HG02610 (cell line): ENCODE measurements around the gene ODC1.
A peak's percentile ranks its signal among the peaks of the same experiment; 100 is the strongest.
"Not testable (repeated sequence)": the region's sequence is repeated elsewhere in the genome, so short reads cannot be mapped to it uniquely, and the experiment has no call there.

Source experiments
- ATAC-seq: cut with Tn5 transposase; IDR thresholded peaks from one replicate; pipeline ENCODE4 v1.9.1; 2021; ENCODE audit warnings: mild to moderate bottlenecking, moderate library complexity; ENCODE audit not compliant: unreplicated experiment

The ODC1 gene

DNA sequence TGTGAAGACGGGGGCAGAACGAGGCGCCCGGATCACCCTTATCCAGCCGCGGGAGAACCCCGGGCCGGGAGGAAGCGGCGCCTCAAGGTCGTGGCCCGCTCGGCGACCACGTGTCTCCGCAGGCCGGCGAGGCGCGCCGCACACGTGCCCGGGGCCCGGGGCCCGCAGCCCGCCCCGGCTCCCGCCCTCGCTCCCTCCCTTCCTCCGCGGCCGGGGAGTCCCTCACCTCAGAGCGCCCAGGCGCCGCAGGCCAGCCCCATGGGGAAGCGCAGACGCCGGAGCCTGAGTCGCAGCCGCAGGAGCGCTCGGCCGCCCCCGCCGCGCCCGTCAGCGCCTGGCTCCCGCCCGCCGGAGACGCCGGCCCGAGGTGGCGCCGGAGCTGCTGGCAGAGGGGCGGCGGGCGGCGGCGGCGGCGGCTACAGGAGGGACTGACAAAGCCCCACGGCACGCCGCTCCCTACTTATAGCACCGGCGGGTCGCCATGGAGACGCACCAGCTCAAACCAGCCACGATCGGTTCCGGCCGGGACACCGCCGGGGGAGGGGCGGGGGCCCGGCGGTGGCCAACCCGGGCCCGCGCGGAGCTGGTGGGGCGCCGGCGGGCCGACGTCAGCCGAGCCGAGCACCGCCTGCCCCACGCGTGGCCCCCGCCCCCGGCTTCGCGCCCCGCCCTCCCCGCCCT, at the start of gene ODC1:
ODC1 (minus strand) TSS at position 433 of the 681 bp plus-strand sequence. CDS start 3,295 bp downstream, outside the sequence.
- ATAC-seq: peak; percentile 68

DNA sequence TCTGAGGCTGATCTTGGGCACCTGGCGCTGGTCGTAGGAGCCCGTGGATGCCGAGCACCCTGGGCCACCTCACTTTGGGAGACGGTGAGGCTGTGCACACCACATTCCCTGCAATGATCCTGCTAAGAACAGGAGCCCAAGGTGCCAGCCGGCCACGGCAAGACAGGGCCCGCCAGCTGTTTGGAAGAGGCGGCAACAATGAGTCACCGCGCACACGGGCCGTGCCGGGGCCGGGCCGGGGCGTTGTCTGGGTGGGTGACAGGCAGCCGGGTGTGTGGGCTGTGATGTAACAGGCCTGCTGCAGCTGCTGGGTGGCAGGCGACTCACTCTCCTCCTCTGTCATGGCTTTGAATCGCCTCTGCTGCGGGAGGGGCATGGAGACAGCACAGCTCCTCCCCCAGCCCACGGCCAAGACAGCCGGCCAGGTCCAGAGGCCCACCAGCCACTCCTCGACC, 49.7 kb upstream of the ODC1 start:
- no peak for ATAC-seq

DNA sequence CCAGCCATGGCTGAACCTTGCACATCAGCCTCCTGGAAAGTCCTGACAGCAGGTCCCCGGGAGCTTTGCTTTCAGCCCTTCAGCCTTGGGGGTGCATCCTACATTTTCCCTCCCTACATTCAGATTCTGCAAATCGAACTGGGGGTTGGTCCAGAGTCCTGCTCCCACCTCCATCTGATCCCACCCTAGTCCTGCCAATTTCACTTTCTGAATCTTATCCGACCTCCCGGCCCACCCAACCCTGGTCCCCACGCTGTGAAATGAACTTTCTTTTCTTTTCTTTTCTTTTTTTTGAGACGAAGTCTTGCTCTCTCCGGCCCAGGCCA, 47.8 kb upstream of the ODC1 start:
- no peak for ATAC-seq

DNA sequence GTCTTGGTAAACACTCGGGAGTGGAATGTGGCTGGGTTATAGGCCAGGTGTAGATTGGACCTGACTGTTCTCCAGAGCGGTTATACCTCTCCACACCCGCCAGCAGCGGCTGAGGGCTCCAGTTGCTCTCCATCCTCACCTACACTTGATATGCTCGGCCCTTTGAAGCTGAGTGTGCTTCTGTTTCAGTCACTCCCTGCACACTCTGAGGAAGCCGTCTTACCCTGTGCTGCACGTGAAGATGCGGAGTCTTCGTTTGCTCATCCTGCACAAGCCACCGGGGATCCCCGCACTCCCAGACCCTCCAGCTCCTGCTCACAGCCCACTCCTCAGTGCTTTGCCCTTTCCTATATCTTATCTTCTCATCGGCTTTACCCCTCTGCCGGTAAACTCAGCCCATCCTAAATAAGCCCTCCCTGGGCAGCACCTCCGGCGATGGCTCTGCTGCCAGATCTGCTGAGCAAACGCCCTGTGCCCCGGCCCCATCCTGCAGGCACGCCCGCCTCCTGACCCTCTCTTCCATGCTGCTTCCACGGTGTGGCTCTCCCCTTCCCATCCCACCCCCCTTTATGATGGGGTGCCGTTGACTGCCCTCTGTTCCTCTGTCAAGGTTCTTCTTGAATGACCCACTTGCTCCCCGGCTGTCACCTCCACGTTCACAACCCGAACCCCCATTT, 47.3 kb upstream of the ODC1 start:
- no peak for ATAC-seq

DNA sequence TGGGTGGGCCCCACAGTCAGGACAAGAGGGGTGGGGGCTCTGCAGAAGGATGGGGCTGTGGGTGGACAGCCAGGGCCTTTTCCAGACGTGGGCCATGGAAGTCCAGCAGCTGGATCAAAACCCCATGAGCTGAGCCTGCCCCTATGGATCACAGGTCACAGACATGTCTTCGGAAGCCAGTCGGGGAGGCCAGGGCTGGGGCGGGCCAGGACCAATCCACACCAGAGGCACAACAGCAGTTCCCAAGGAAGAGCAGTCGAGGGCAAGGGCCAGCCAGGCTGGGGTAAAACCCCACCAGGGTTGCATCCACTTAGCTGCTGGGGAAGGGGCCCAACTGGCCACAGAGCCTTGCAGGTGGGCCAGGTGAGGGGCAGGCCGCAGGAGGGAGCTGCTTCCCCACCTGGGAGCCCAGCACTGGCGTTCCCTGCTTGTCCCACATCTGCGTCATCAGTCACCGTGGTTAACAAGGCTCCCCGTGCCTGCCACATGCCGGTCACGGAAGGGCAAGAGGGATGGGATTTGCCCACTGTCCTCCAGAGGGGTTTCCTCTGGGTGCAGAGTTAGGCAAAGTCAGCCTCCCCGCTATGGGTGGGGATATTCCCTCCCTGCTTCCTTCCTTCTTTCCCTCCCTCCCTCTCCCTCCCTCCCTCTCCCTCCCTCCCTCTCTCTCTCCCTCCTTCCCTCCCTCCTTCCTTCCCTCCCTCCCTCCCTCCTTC, 46.4 kb upstream of the ODC1 start:
- ATAC-seq: no peak

DNA sequence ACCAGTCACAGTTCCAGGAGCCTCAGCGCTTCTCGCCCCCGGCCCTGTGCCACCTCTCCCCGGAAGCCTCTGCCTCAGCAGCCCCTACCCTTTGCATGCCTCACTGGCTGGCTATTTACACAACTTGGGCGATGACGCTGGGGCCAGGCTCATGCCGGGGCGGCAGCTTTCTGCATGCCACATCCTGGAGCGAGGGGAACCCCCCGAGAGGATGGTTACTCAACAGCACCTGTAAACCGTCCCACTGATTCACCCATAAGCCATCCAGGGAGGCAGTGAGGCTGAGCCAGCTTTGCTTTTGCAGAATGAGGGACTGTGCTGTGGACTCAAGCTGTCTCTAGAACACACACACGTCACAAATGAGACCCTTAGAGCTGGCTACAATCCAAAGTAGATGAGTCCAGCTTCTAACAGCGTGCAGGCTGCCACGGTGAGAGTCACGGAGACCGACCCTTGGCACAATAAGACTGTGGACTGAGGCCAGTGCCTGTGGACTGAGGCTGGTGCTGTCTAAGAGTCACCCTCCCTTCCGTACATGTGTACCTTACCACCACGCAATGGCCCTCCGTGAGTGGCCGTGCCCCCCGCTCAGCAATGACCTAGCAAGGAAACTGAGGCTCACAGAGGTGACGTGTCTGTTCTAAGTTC, 45.6 kb upstream of the ODC1 start:
- no peak for ATAC-seq

DNA sequence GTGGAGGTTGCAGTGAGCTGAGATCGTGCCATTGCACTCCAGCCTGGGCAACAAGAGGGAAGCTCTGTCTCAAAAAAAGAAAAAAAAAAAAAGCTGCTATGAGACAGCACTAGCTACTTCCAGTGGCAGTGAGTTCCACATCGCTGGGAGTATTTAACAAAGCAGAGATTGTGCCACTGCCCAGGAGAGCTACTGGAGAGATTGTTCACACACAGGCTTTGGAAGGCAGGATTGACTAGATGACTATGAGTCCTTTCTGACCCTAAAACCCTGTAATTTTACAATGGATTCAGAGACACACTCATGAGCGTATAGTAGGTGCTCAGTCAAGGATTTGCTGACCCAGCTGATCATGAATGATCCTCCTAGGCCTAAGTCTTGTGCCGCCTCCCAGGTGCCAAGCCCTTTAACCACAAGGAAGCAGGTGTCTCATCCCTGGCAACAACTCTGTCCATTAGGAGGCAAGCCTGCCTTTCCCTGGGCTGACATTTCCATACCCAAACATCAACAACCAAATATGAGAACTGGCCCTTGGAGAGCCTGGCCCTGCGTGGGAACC, 45.0 kb upstream of the ODC1 start:
- ATAC-seq: no peak

DNA sequence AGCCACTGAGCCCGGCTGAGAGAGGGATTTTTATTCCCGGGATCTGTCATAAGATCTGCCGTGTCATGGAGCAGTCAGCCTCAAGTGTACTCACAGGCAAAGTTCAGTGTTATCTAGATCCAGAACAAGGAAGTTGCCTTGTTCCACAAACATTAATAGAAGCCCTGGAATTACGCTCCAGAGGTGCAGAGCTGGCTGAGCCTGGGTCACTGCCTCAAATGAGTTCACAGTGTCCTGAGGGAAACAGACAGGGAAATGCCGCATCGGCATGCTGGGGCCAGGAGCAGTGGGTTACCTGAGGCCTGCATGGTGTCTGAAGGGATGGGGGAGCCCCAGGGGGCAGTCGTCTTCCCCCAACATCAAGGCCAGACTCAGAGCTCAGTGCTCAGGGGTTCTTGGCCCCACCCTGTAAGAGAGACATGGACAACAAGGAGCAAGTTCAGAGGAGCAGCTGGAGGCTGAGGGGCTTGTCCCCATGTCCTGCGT, 42.7 kb upstream of the ODC1 start:
- no peak for ATAC-seq

DNA sequence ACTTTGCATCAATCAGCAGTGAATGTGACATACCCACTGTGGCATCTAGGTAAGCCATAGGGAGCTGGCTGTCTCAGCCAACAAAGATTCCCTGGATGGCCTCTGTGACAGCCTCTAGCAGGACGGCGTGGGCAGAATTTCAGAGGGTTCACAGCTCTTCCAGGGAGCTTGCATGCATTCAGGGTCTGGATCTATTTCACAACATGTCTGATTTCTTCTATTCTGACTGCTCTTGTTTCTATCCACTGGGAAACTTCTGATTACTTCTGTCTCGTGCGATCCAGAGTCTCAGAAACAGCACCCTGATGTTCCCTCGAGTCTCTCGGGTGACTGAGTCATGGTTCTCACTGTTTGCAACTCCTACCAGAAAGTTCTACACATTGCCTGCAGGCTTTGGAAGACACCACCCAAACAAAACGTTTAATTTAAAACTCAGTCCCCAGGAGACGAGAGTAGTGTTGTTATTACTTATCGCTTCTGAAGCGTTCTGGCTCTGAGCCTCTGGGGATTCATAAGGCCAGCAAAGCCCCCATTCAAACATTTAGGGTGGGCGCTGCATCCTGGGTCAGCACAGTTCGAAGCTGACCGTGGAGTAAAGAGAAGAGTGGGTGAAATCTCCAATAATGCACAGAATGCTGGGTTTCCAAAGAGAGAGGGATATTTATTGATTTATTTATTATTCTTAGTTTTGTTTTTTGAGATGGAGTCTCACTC, 41.9 kb upstream of the ODC1 start:
- ATAC-seq: no peak

DNA sequence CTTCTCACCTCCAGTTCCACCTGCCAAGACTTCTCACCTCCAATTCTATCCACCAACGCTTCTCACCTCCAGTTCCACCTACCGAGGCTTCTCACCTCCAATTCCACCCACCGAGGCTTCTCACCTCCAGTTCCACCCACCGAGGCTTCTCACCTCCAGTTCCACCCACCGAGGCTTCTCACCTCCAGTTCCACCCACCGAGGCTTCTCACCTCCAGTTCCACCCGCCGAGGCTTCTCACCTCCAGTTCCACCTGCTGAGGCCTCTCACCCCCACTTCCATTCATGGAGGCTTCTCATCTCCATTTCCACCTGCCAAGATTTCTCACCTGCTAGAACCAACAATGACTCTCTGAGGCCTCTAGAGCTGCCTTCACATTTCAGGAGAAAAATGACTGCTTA, 40.0 kb upstream of the ODC1 start:
- ATAC-seq: not testable (repeated sequence)

DNA sequence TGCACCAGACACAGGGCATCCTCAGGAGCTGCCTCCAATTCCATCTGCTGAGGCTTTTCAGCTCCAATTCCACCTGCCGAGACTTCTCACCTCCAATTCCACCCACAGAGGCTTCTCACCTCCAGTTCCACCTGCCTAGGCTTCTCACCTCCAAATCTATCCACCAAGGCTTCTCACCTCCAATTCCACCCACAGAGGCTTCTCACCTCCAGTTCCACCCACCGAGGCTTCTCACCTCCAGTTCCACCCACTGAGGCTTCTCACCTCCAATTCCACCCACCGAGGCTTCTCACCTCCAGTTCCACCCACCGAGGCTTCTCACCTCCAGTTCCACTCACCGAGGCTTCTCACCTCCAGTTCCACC, 39.6 kb upstream of the ODC1 start:
- not testable (repeated sequence) for ATAC-seq

DNA sequence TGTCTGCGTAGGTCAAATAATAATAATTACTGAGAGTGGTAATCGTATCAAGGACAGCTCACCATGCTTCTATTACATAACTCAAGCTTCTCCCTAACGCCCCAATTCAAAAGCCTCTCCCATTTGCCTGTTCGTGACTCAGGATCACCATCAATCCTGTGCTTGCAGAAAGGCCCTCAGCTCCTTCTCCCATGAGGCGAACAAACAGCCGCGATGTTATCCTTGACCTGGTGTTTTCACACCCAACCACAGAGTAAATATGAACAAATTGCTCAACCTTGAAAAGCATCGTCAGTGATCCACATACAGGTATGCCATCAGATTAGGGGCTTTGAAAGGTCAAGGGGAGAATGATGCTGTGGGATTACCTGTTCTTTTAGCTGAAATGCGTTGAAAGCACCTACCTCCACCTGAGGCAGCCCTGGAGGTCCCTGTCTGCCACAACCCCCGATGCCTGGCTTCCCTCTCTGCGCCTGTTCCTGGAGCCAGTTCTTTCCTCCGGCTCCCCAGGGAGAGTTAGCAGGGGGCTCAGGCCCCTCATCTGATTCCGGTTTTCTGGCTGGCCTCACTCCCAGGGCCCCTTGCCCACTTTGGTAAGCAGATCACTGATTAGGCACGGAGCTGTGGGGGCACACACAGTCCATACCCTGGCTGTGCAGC, 39.1 kb upstream of the ODC1 start:
- ATAC-seq: no peak

DNA sequence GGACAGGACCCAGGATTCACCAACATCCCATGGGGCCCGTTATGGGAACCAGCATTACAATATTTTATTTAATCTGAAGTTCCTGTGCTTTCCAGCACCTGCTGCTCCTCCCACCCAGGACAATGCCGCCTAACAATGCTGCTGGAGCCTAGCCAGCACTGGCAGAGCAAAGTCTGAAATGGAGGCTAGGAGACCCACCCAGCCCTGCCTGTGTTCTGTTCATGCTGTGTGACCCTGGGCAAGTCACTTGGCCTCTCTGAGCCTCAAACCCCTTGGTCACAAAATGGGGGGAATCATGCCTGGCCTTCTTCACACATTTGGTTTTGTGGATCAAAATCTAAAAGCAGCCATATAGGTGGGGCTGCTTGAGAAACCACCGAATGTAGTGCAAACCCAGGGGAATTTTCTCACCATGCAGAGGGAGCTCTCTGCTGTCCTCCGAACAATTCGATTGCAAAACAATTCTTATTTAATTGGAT, 38.5 kb upstream of the ODC1 start:
- no peak for ATAC-seq

DNA sequence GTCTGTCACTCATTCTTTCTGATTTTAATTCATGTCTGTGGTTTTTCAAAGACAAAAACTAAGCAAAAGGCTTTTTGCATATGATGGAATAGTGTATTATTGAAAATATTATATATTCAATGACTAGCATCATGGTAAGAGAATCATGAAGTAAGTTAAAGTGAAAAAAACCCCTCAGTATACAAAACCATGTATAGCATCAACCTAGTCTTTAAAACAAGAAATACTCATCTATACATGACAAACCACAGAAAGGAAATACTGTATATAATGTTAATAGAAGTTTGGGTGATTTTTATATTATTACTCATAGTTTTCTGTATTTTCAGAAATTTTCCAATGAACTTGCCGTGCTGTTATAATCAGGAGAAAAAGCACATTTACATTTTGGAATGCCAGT, 38.0 kb upstream of the ODC1 start:
- ATAC-seq: no peak

DNA sequence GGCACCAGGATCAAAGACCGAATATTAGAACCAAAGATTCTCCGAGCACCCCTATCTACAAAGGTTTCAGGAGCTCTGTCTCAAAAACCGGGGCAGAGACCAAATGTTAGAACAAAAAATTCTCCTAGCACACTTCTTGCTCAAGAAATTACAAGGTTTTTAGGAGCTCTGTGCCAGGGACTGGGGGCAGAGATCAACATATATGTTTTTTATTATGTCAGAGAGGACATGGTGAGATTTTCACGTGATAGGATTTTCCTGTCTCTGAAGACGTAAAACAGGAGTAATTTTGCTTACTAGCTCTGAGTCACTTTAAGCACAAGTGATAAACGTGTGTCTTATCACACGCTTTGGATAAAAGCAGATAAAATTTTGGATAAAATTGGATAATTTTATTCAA, 34.8 kb upstream of the ODC1 start:
- ATAC-seq: no peak

DNA sequence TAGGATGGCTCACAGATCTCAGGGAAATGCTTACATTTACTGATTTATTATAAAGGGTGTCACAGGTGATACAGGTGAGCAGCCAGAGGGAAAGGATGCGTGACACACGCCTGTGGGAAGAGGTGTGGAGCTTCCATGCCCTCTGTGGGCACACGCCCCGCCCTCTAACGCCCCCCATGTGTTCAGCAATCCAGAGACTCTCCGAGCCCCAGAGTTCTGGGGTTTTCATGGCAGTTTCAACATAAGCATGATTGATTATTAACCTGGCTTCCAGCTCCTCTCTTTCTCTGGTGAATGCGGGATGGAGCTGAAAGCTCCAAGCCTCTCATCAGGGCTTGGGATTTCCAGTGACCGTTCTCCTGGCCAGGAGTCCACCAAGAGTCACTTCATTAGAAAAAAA, 34.3 kb upstream of the ODC1 start:
- ATAC-seq: no peak

DNA sequence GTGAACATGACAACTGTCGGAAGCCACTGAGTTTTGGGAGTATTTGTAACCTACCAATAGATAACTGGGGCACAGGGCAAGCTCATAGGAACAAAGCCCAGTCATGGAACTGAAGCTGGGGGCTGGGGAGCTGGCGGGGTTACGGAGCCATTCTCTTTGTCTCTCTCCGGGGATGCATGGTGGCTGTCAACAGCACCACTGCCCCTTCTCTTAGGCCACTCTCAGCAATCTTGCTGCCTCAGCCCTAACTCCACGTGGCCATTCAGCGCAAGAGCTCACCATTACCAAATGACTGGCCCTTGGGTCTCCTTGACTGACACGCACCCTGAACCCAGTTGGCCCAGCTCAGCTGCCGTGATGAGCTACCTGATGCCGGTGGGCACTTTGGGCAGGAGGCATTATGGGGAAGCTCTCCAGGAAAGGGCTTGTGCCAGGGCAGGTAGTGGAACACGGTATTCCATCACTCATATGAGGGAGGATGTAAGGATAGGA, 33.6 kb upstream of the ODC1 start:
- no peak for ATAC-seq

DNA sequence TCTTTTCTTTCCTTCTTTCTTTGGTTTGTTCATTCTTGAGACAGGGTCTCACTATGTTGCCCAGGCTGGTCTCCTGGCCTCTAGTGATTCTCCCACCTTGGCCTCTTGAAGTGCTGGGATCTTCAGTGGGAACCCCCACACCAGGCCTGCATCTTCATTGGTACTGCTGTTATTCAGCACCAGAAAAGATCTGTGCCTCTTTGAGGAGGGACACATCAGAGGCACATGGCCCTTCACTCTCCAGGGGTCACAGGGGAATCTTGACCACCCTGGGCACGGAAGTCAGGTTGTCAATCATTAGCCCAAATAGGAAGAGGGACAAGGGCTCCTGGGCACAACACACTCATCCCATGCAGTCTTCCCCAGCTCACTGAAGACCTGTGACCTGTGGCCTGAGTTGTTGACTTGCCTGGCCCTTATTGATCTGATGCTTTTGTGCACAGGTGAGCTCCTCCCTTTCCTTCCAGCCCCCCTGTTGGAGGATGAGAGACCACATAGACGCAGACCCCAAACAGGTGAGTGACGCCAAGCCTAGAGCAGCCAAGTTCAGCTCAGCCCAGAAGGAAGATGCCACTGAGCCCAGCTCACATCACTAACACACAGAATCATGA, 33.0 kb upstream of the ODC1 start:
- no peak for ATAC-seq

DNA sequence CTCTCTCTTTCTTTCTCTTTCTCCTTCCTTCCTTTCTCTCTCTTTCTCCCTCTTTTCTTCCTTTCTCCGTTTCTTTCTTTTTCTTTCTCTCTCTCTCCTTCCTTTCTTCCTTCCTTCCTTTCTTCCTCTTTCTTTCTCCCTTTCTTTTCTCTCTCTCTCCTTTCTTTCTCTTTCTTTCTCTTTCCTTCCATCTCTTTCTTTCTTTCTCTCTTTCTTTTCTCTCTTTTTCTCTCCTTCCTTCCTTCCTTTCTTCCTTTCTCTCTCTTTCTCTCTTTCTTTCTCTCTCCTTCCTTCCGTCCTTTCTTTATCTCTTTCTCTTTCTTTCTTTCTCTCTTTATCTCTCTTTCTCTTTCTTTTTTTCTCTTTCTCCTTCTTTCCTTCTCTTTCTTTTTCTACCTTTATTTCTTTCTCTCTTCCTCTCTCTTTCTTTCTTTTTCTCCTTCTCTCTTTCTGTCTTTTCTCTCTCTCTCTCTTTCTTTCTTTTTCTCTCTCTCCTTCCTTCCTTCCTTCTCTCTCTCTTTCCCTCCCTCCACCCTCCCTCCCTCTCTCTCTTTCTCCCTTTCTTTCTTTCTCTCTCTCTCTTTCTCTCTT, 32.3 kb upstream of the ODC1 start:
- no peak for ATAC-seq
